Endodermal cell (in vitro differentiated cells): ENCODE results near the gene DEPP1. TPM values are rescaled to one million over a fixed set of nuclear protein-coding genes. Genes with fewer than 3 reads are reported as not detected.

Experiments
- DNase-seq: peaks from one replicate; pipeline ENCODE4 v3.0.0-alpha.2; 2017
- H3K27ac ChIP-seq: 2 replicates; pipeline ENCODE4 v1.5.1; 2013; ENCODE audit warnings: mild to moderate bottlenecking, low read depth, low read length, moderate library complexity
- H3K27me3 ChIP-seq: 2 replicates; pipeline ENCODE4 v1.6.1; 2013; ENCODE audit warnings: mild to moderate bottlenecking, low read length, moderate library complexity; ENCODE audit not compliant: insufficient read depth, control insufficient read depth, poor library complexity, severe bottlenecking
- H3K36me3 ChIP-seq: 2 replicates; pipeline ENCODE4 v1.7.0; 2013; ENCODE audit warnings: mild to moderate bottlenecking, low read length, moderate library complexity; ENCODE audit not compliant: control insufficient read depth, insufficient read depth
- H3K4me1 ChIP-seq: one replicate; pipeline ENCODE4 v1.7.0; 2013; ENCODE audit warnings: low read length; ENCODE audit not compliant: control insufficient read depth, insufficient read depth
- H3K4me3 ChIP-seq: 2 replicates; pipeline ENCODE4 v1.5.1; 2013; ENCODE audit warnings: mild to moderate bottlenecking, low read length, moderate library complexity
- H3K9ac ChIP-seq: 2 replicates; pipeline ENCODE4 v1.6.1; 2013; ENCODE audit warnings: mild to moderate bottlenecking, low read length, moderate library complexity; ENCODE audit not compliant: poor library complexity, severe bottlenecking; ENCODE audit errors: extremely low read depth
- H3K9me3 ChIP-seq: 2 replicates; pipeline ENCODE4 v1.6.1; 2013; ENCODE audit warnings: mild to moderate bottlenecking, low read length, moderate library complexity; ENCODE audit not compliant: control insufficient read depth
- H3K27ac Mint-ChIP-seq: 2 replicates; pipeline ENCODE4 v1.8.0; 2020; ENCODE audit warnings: mixed read lengths
- H3K27me3 Mint-ChIP-seq: 2 replicates; pipeline ENCODE4 v1.8.0; 2021; ENCODE audit warnings: mild to moderate bottlenecking, mixed read lengths; ENCODE audit not compliant: insufficient read depth
- H3K36me3 Mint-ChIP-seq: 2 replicates; pipeline ENCODE4 v1.8.0; 2020; ENCODE audit warnings: low read depth, mixed read lengths
- H3K4me1 Mint-ChIP-seq: 2 replicates; pipeline ENCODE4 v1.8.0; 2020; ENCODE audit warnings: mixed read lengths
- H3K4me3 Mint-ChIP-seq: 2 replicates; pipeline ENCODE4 v1.8.0; 2020; ENCODE audit warnings: mild to moderate bottlenecking, moderate library complexity, mixed read lengths
- H3K9me3 Mint-ChIP-seq: 2 replicates; pipeline ENCODE4 v1.8.0; 2020; ENCODE audit warnings: mild to moderate bottlenecking, mixed read lengths
- CTCF ChIP-seq: fragments of 200-600 bp; sonication (generic); conservative IDR thresholded peaks from 2 replicates; pipeline ENCODE4 v1.5.0; 2021; ENCODE audit warnings: antibody characterized with exemption, mild to moderate bottlenecking
- WGBS, 2 experiments: methylation state at CpG; one replicate each; pipeline versions ENCODE4 v1.1.5 to v1.1.7; 2013; ENCODE audit warnings: missing lambda C conversion rate in 2 of 2, mixed read lengths in 1 of 2; ENCODE audit not compliant: insufficient coverage in 1 of 2, insufficient read length in 1 of 2; 5-methylcytosine and 5-hydroxymethylcytosine counted together
- total RNA-seq, 2 donors: library from RNA; stranded (reverse); fragmentation: NEBNext Ultra II Directional in 1 of 2; extraction: Animal tissue kit (Norgen Biotek cat#: 25700) in 1 of 2; gene quantifications; 2 replicates in 1 of 2; 3 replicates in 1 of 2; pipeline ENCODE4 v1.2.1, GENCODE V29; 2021

Gene DEPP1
- total RNA-seq, 2 donors from 2014 or later = 1.3 to 2.6 TPM

DNA sequence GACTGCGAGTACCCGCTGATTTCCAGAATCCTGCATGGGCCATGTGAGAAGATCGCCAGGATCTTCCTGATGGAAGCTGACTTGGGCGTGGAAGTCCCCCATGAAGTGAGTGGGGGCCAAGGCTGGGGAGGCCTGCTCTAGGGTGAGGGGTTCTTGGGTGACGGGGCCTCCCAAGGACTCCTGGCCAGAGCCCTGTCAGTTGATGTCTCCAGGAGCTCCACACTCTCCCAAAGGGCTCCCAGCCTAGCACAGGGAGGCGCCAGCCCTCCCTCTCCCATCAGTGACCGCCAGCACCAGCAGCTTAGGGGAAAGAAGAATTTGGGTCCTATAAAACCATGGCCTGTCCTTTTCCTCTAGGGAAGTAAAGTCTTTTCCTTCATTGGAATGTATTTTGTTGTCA lies 12.4 kb upstream of the DEPP1 start:
- H3K27me3 ChIP-seq = no peaks in the 10 kb centered on the region
- H3K27ac Mint-ChIP-seq = no peak overlapping the region
- no peak overlapping the region for H3K4me3 ChIP-seq
- 92 to 94% methylated on average over 3 to 7 of the region's 7 CpGs for WGBS, 2 experiments
- no peak for TF ChIP-seq CTCF
- H3K9me3 Mint-ChIP-seq = no peaks in the 10 kb centered on the region
- H3K4me1 Mint-ChIP-seq = peaks cover 51% of the 10 kb centered on the region
- no peak overlapping the region for H3K27ac ChIP-seq
- H3K9me3 ChIP-seq = no peaks in the 10 kb centered on the region
- H3K36me3 ChIP-seq = no peaks in the 10 kb centered on the region
- peak; percentile 48 for DNase-seq
- H3K9ac ChIP-seq = no peak overlapping the region
- peaks cover 6% of the 10 kb centered on the region for H3K27me3 Mint-ChIP-seq
- peaks cover 7% of the 10 kb centered on the region for H3K4me1 ChIP-seq
- H3K4me3 Mint-ChIP-seq = no peak overlapping the region
- H3K36me3 Mint-ChIP-seq = no peaks in the 10 kb centered on the region

DNA sequence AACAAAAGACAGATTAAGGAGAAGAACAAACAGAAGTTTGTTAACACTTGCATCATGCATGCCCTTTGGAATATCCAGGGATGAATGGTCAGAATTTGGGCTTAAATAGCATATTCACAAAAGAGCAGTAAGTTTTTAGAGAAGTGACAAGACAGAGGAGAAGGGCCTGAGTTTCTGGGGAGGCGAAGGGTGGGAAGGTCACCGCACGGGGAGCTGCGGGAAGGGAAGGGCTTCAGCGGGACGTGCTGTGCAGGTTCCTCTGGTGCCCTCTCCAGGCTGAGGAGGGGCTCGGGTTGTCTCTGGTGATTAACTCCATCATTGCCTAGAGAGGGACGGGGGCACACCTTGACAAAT lies 11.7 kb upstream of the DEPP1 start:
- Mint-ChIP-seq H3K27me3 (peaks cover 6% of the 10 kb centered on the region), H3K36me3 (no peaks in the 10 kb centered on the region), H3K4me1 (peaks cover 58% of the 10 kb centered on the region), H3K9me3 (no peaks in the 10 kb centered on the region), H3K4me3 (peak overlapping the region; percentile 19), H3K27ac (peak overlapping the region; percentile 14)
- Histone ChIP-seq H3K4me1 (peaks cover 7% of the 10 kb centered on the region), H3K9ac (no peak overlapping the region), H3K27ac (no peak overlapping the region), H3K4me3 (no peak overlapping the region), H3K36me3 (no peaks in the 10 kb centered on the region), H3K27me3 (no peaks in the 10 kb centered on the region), H3K9me3 (no peaks in the 10 kb centered on the region)
- peak; percentile 88 for DNase-seq
- WGBS, 2 experiments = 9 to 18% methylated on average over 7 to 8 of the region's 8 CpGs
- TF ChIP-seq CTCF = peak; percentile 82

DNA sequence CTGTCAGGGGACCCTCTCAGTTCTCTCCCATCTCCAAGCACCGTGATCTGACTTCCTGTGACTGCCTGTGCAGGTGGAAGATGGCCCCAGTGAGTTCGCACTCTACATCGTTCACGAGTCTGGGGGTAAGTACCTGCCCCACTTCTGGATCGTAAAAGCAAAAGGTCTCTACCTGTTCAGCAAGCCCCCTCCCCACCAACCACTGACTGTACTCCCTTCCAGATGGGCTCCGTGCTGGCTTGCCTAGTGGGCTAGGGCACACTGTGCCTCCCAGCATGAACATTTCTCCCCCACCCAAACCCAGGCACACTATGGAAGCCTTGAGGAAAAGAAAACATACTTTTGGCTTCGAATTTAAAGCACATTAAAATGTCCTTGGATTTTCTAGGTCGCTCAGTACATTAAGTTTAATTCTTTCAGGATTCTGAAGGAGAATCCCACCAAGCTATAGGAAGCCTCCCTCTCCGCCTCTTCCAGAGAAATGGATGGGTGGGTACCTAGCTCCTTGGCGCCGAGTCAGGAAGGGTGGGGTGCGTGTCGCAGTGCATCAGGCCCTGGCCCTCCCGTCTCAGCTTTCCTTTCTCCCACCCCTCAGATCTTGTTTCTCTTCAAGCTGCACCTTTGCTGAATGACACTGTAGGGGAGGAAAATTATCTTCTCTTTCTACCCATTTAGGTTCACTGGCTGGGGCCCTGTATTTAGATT lies 11.1 kb upstream of the DEPP1 start:
- H3K27ac ChIP-seq = no peak overlapping the region

More for the DNA sequence above, 11.1 kb upstream of the DEPP1 start:
- no peak for TF ChIP-seq CTCF
- peaks cover 6% of the 10 kb centered on the region for H3K27me3 Mint-ChIP-seq
- no peaks in the 10 kb centered on the region for H3K9me3 ChIP-seq
- peaks cover 60% of the 10 kb centered on the region for H3K4me1 Mint-ChIP-seq
- peaks cover 7% of the 10 kb centered on the region for H3K4me1 ChIP-seq
- no peaks in the 10 kb centered on the region for H3K36me3 Mint-ChIP-seq
- no peak overlapping the region for H3K9ac ChIP-seq
- H3K9me3 Mint-ChIP-seq = no peaks in the 10 kb centered on the region
- no peak overlapping the region for H3K4me3 ChIP-seq
- H3K27ac Mint-ChIP-seq = peak overlapping the region; percentile 14
- WGBS, 2 experiments = 65 to 68% methylated on average over 10 to 14 of the region's 14 CpGs
- H3K4me3 Mint-ChIP-seq = peak overlapping the region; percentile 19
- H3K27me3 ChIP-seq = no peaks in the 10 kb centered on the region
- DNase-seq = no peak
- no peaks in the 10 kb centered on the region for H3K36me3 ChIP-seq
